ENCODE measurements around the gene PCNP.
"Not testable (repeated sequence)": the region's sequence is repeated elsewhere in the genome, so short reads cannot be mapped to it uniquely, and the experiment has no call there.

Gene PCNP

GRCh38 chr3:101561630-101562328 is 12.2 kb upstream of the PCNP start, which contains the start of gene TRMT10C:
Gene TRMT10C, plus strand, starts transcription at chr3:101561868. Its CDS starts 2,914 bp downstream, at chr3:101564782.
- in situ Hi-C loops (cut with HindIII; ENCODE audit: low sequenced_read_pairs): no loop called here

- in situ Hi-C loops (cut with HindIII; ENCODE audit: low sequenced_read_pairs): no loop called here
These were observed 6.3 kb upstream of the PCNP start for GRCh38 chr3:101567528-101568317.

- in situ Hi-C loops (cut with HindIII; ENCODE audit: low sequenced_read_pairs): no loop called here
These were observed 2.7 kb upstream of the PCNP start for GRCh38 chr3:101571028-101571895.

GRCh38 chr3:101574388-101575112 is 570 bp downstream of the PCNP start:
- in situ Hi-C loops (cut with HindIII; ENCODE audit: low sequenced_read_pairs): no loop called here

- in situ Hi-C loops (cut with HindIII; ENCODE audit: low sequenced_read_pairs): no loop called here
These were observed 3.3 kb downstream of the PCNP start for GRCh38 chr3:101577286-101577685.

GRCh38 chr3:101588616-101589015 is 14.6 kb downstream of the PCNP start:
- in situ Hi-C loops (cut with HindIII; ENCODE audit: low sequenced_read_pairs): no loop called here

GRCh38 chr3:101591071-101591470 is 17.1 kb downstream of the PCNP start:
- in situ Hi-C loops (cut with HindIII; ENCODE audit: low sequenced_read_pairs): no loop called here

- in situ Hi-C loops (cut with HindIII; ENCODE audit: low sequenced_read_pairs): no loop called here
These were observed 28.8 kb downstream of the PCNP start for GRCh38 chr3:101602731-101603130.

GRCh38 chr3:101603184-101603583 is 29.2 kb downstream of the PCNP start:
- in situ Hi-C loops (cut with HindIII; ENCODE audit: low sequenced_read_pairs): no loop called here

- in situ Hi-C loops (cut with HindIII; ENCODE audit: low sequenced_read_pairs): not testable (repeated sequence)
These were observed 31.4 kb downstream of the PCNP start for GRCh38 chr3:101605398-101605797.

GRCh38 chr3:101611023-101611422 is 37.0 kb downstream of the PCNP start:
- in situ Hi-C loops (cut with HindIII; ENCODE audit: low sequenced_read_pairs): no loop called here

- in situ Hi-C loops (cut with HindIII; ENCODE audit: low sequenced_read_pairs): not testable (repeated sequence)
These were observed 39.0 kb downstream of the PCNP start for GRCh38 chr3:101613014-101613413.

GRCh38 chr3:101615525-101615924 is 41.5 kb downstream of the PCNP start:
- in situ Hi-C loops (cut with HindIII; ENCODE audit: low sequenced_read_pairs): no loop called here

GRCh38 chr3:101617478-101617877 is 43.5 kb downstream of the PCNP start:
- in situ Hi-C loops (cut with HindIII; ENCODE audit: low sequenced_read_pairs): no loop called here

GRCh38 chr3:101618726-101619125 is 44.7 kb downstream of the PCNP start:
- in situ Hi-C loops (cut with HindIII; ENCODE audit: low sequenced_read_pairs): no loop called here

GRCh38 chr3:101619734-101620133 is 45.8 kb downstream of the PCNP start:
- in situ Hi-C loops (cut with HindIII; ENCODE audit: low sequenced_read_pairs): no loop called here

- in situ Hi-C loops (cut with HindIII; ENCODE audit: low sequenced_read_pairs): no loop called here
These were observed 49.7 kb downstream of the PCNP start for GRCh38 chr3:101623656-101624055.

- in situ Hi-C loops (cut with HindIII; ENCODE audit: low sequenced_read_pairs): no loop called here
These were observed 50.9 kb downstream of the PCNP start for GRCh38 chr3:101624857-101625256.

GRCh38 chr3:101625879-101626278 is 51.9 kb downstream of the PCNP start:
- in situ Hi-C loops (cut with HindIII; ENCODE audit: low sequenced_read_pairs): no loop called here

GRCh38 chr3:101629219-101629618 is 55.2 kb downstream of the PCNP start:
- in situ Hi-C loops (cut with HindIII; ENCODE audit: low sequenced_read_pairs): no loop called here

Data from DLD1 (cell line).